ENCODE measurements around the gene BRAP.
"Not testable (repeated sequence)": the region's sequence is repeated elsewhere in the genome, so short reads cannot be mapped to it uniquely, and the experiment has no call there.

BRAP gene, protein sequence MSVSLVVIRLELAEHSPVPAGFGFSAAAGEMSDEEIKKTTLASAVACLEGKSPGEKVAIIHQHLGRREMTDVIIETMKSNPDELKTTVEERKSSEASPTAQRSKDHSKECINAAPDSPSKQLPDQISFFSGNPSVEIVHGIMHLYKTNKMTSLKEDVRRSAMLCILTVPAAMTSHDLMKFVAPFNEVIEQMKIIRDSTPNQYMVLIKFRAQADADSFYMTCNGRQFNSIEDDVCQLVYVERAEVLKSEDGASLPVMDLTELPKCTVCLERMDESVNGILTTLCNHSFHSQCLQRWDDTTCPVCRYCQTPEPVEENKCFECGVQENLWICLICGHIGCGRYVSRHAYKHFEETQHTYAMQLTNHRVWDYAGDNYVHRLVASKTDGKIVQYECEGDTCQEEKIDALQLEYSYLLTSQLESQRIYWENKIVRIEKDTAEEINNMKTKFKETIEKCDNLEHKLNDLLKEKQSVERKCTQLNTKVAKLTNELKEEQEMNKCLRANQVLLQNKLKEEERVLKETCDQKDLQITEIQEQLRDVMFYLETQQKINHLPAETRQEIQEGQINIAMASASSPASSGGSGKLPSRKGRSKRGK

GRCh38 chr12:111685811-111686573 lies at the start of gene BRAP, which contains the start of gene ACAD10:
TSS of gene BRAP (minus strand) at chr12:111685956. CDS start at chr12:111685792, 164 bp downstream.
TSS of gene ACAD10 (plus strand) at chr12:111686053. CDS start at chr12:111692710, 6,657 bp downstream.
- Histone ChIP-seq H3K9ac (ENCODE audit: low read length in 5 of 5) (peak within 1 kb of the TSS; percentile 93 to 100 (median 95)), H3K36me3 (ENCODE audit: control insufficient read depth in 5 of 5, insufficient read depth in 5 of 5, low read length in 5 of 5) (peaks cover 11 to 21% (median 17%) of the 10 kb centered on the region in 5 donors), H3K27me3 (ENCODE audit: control insufficient read depth in 5 of 5, insufficient read depth in 4 of 5, low read length in 5 of 5) (no peaks in the 10 kb centered on the region), H3K27ac (ENCODE audit: low read depth, low read length) (peak within 1 kb of the TSS; percentile 89), H3K4me1 (ENCODE audit: control insufficient read depth in 5 of 5, insufficient read depth in 5 of 5, low read length in 5 of 5) (peaks cover 12 to 32% (median 29%) of the 10 kb centered on the region in 5 donors), H3K4me3 (ENCODE audit: low read depth in 1 of 5, low read length in 5 of 5) (peak within 1 kb of the TSS; percentile 81 to 99 (median 96)), H3K9me3 (ENCODE audit: control insufficient read depth in 5 of 5, low read length in 5 of 5) (no peaks in the 10 kb centered on the region)

DNA sequence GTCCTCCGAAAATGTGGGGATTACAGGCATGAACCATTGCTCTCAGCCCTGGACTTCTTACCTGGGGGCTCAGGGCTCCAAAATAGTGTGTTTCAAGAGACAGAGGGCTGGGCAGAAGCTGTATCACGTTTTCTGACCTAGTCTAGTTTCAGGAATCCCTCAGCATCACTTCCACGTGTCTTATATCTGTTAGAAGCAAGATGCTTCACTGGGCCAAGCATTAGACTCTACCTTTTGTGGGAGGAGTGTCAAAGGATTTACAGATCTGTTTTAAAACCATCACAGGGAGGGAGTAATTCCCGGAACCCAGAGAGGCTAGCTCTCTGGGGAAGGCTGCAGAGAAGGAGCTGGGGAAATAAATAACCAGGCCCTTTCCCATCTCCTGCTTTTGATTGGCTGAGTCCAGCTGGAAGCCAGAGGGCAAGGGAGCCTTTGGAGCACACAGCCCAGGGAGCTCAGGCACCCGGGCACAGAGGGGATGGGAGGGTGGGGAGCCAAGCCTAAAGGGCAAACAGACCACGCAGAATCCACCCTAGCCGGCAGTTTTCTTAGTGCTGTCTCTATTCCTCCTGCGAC lies 47.7 kb upstream of the BRAP start:
- no peaks in the 10 kb centered on the region for H3K9me3 ChIP-seq (ENCODE audit: control insufficient read depth in 5 of 5, low read length in 5 of 5)
- H3K36me3 ChIP-seq (ENCODE audit: control insufficient read depth in 5 of 5, insufficient read depth in 5 of 5, low read length in 5 of 5) = peaks cover 3 to 82% (median 51%) of the 10 kb centered on the region in 5 donors
- H3K9ac ChIP-seq (ENCODE audit: low read length in 5 of 5) = no peak overlapping the region
- H3K4me3 ChIP-seq (ENCODE audit: low read depth in 1 of 5, low read length in 5 of 5) = no peak overlapping the region
- H3K27me3 ChIP-seq (ENCODE audit: control insufficient read depth in 5 of 5, insufficient read depth in 4 of 5, low read length in 5 of 5) = no peaks in the 10 kb centered on the region
- H3K4me1 ChIP-seq (ENCODE audit: control insufficient read depth in 5 of 5, insufficient read depth in 5 of 5, low read length in 5 of 5) = no peaks in the 10 kb centered on the region
- H3K27ac ChIP-seq (ENCODE audit: low read depth, low read length) = no peak overlapping the region

- H3K36me3 ChIP-seq (ENCODE audit: control insufficient read depth in 5 of 5, insufficient read depth in 5 of 5, low read length in 5 of 5) = peaks cover 3 to 82% (median 53%) of the 10 kb centered on the region in 5 donors
- no peak overlapping the region for H3K4me3 ChIP-seq (ENCODE audit: low read depth in 1 of 5, low read length in 5 of 5)
- H3K9me3 ChIP-seq (ENCODE audit: control insufficient read depth in 5 of 5, low read length in 5 of 5) = no peaks in the 10 kb centered on the region
- no peaks in the 10 kb centered on the region for H3K27me3 ChIP-seq (ENCODE audit: control insufficient read depth in 5 of 5, insufficient read depth in 4 of 5, low read length in 5 of 5)
- H3K9ac ChIP-seq (ENCODE audit: low read length in 5 of 5) = no peak overlapping the region
- no peak overlapping the region for H3K27ac ChIP-seq (ENCODE audit: low read depth, low read length)
- H3K4me1 ChIP-seq (ENCODE audit: control insufficient read depth in 5 of 5, insufficient read depth in 5 of 5, low read length in 5 of 5) = no peaks in the 10 kb centered on the region
These were observed 47.0 kb upstream of the BRAP start for GRCh38 chr12:111732786-111733185.

DNA sequence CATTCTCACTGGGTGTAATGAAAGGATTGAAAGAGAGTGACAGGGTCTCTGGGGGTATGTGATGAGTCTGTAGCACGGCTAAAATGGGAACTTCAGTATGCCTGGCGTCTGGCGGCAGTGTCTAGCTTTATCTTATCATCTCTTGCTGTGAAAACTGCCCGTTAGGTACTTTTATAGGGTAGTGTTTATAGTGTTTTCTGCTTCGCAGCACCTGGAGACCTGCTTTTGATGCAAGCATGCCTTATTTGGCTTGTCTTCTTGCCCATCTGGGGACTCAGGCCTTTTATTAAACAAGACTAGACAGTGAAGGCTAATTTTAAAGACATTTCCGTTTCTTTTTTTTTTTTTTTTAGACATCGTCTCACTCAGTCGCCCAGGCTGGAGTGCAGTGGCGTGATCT lies 44.7 kb upstream of the BRAP start:
- H3K36me3 ChIP-seq (ENCODE audit: control insufficient read depth in 5 of 5, insufficient read depth in 5 of 5, low read length in 5 of 5) = peaks cover 0 to 83% (median 48%) of the 10 kb centered on the region in 5 donors

GRCh38 chr12:111728795-111729194 lies 43.0 kb upstream of the BRAP start:
- Histone ChIP-seq H3K27ac (ENCODE audit: low read depth, low read length) (no peak overlapping the region), H3K36me3 (ENCODE audit: control insufficient read depth in 5 of 5, insufficient read depth in 5 of 5, low read length in 5 of 5) (peaks cover 0 to 82% (median 49%) of the 10 kb centered on the region in 5 donors), H3K4me1 (ENCODE audit: control insufficient read depth in 5 of 5, insufficient read depth in 5 of 5, low read length in 5 of 5) (no peaks in the 10 kb centered on the region), H3K9ac (ENCODE audit: low read length in 5 of 5) (no peak overlapping the region), H3K27me3 (ENCODE audit: control insufficient read depth in 5 of 5, insufficient read depth in 4 of 5, low read length in 5 of 5) (no peaks in the 10 kb centered on the region), H3K9me3 (ENCODE audit: control insufficient read depth in 5 of 5, low read length in 5 of 5) (no peaks in the 10 kb centered on the region), H3K4me3 (ENCODE audit: low read depth in 1 of 5, low read length in 5 of 5) (no peak overlapping the region)

More for the DNA sequence above, 44.7 kb upstream of the BRAP start:
- H3K27ac ChIP-seq (ENCODE audit: low read depth, low read length) = no peak overlapping the region
- H3K4me1 ChIP-seq (ENCODE audit: control insufficient read depth in 5 of 5, insufficient read depth in 5 of 5, low read length in 5 of 5) = no peaks in the 10 kb centered on the region
- no peaks in the 10 kb centered on the region for H3K27me3 ChIP-seq (ENCODE audit: control insufficient read depth in 5 of 5, insufficient read depth in 4 of 5, low read length in 5 of 5)
- no peak overlapping the region for H3K4me3 ChIP-seq (ENCODE audit: low read depth in 1 of 5, low read length in 5 of 5)
- no peak overlapping the region for H3K9ac ChIP-seq (ENCODE audit: low read length in 5 of 5)
- no peaks in the 10 kb centered on the region for H3K9me3 ChIP-seq (ENCODE audit: control insufficient read depth in 5 of 5, low read length in 5 of 5)

DNA sequence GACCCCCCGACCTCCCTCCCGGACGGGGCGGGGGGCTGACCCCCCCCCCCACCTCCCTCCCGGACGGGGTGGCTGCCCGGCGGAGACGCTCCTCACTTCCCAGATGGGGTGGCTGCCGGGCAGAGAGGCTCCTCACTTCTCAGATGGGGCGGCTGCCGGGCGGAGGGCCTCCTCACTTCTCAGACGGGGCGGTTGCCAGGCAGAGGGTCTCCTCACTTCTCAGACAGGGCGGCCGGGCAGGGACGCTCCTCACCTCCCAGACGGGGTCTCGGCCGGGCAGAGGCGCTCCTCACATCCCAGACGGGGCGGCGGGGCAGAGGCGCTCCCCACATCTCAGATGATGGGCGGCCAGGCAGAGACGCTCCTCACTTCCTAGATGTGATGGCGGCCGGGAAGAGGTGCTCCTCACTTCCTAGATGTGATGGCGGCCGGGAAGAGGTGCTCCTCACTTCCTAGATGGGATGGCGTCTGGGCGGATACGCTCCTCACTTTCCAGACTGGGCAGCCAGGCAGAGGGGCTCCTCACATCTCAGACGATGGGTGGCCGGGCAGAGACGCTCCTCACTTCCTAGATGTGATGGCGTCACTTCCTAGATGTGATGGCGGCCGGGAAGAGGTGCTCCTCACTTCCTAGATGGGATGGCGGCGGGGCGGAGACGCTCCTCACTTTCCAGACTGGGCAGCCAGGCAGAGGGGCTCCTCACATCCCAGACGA lies 38.0 kb upstream of the BRAP start:
- not testable (repeated sequence) for H3K9ac ChIP-seq (ENCODE audit: low read length in 5 of 5); H3K4me3 ChIP-seq (ENCODE audit: low read depth in 1 of 5, low read length in 5 of 5); H3K27me3 ChIP-seq (ENCODE audit: control insufficient read depth in 5 of 5, insufficient read depth in 4 of 5, low read length in 5 of 5); H3K4me1 ChIP-seq (ENCODE audit: control insufficient read depth in 5 of 5, insufficient read depth in 5 of 5, low read length in 5 of 5); H3K27ac ChIP-seq (ENCODE audit: low read depth, low read length); H3K9me3 ChIP-seq (ENCODE audit: control insufficient read depth in 5 of 5, low read length in 5 of 5)
- H3K36me3 ChIP-seq (ENCODE audit: control insufficient read depth in 5 of 5, insufficient read depth in 5 of 5, low read length in 5 of 5) = peaks cover 8 to 57% (median 33%) of the 10 kb centered on the region in 5 donors

DNA sequence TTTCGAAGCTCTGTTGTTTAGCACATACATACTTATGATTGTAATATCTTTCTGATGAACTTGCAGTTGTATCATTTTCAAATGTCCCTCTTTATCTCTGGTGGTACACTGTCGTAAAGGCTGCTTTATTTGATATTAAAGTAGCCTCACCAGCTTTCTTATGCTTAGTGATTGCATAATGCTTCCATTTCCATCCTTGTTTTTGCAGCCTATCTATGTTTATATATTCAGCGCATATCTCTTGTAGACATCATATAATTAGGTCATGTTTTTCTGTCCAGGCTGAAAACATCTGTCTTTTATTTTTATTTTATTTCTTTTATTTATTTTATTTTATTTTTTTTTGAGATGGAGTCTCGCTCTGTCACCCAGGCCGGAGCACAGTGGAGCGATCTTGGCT lies 34.7 kb upstream of the BRAP start:
- peaks cover 8 to 63% (median 37%) of the 10 kb centered on the region in 5 donors for H3K36me3 ChIP-seq (ENCODE audit: control insufficient read depth in 5 of 5, insufficient read depth in 5 of 5, low read length in 5 of 5)
- no peaks in the 10 kb centered on the region for H3K9me3 ChIP-seq (ENCODE audit: control insufficient read depth in 5 of 5, low read length in 5 of 5)
- H3K4me3 ChIP-seq (ENCODE audit: low read depth in 1 of 5, low read length in 5 of 5) = no peak overlapping the region
- no peaks in the 10 kb centered on the region for H3K27me3 ChIP-seq (ENCODE audit: control insufficient read depth in 5 of 5, insufficient read depth in 4 of 5, low read length in 5 of 5)
- H3K4me1 ChIP-seq (ENCODE audit: control insufficient read depth in 5 of 5, insufficient read depth in 5 of 5, low read length in 5 of 5) = no peaks in the 10 kb centered on the region
- H3K27ac ChIP-seq (ENCODE audit: low read depth, low read length) = no peak overlapping the region
- no peak overlapping the region for H3K9ac ChIP-seq (ENCODE audit: low read length in 5 of 5)

DNA sequence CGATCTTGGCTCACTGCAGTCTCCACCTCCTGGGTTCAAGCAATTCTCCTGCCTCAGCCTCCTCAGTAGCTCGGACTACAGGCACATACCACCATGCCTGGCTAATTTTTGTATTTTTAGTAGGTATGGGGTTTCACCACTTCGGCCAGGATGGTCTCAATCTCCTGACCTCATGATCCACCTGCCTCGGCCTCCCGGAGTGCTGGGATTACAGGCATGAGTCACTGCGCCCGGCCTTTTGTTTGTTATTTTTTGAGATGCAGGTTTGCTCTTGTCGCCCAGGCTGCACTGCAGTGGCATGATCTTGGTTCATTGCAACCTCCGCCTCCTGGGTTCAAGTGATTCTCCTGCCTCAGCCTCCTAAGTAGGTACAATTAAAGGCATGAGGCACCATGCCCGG lies 33.6 kb upstream of the BRAP start:
- peaks cover 8 to 63% (median 39%) of the 10 kb centered on the region in 5 donors for H3K36me3 ChIP-seq (ENCODE audit: control insufficient read depth in 5 of 5, insufficient read depth in 5 of 5, low read length in 5 of 5)
- H3K27me3 ChIP-seq (ENCODE audit: control insufficient read depth in 5 of 5, insufficient read depth in 4 of 5, low read length in 5 of 5); H3K4me1 ChIP-seq (ENCODE audit: control insufficient read depth in 5 of 5, insufficient read depth in 5 of 5, low read length in 5 of 5); H3K27ac ChIP-seq (ENCODE audit: low read depth, low read length); H3K9ac ChIP-seq (ENCODE audit: low read length in 5 of 5); H3K4me3 ChIP-seq (ENCODE audit: low read depth in 1 of 5, low read length in 5 of 5); H3K9me3 ChIP-seq (ENCODE audit: control insufficient read depth in 5 of 5, low read length in 5 of 5): not testable (repeated sequence)

DNA sequence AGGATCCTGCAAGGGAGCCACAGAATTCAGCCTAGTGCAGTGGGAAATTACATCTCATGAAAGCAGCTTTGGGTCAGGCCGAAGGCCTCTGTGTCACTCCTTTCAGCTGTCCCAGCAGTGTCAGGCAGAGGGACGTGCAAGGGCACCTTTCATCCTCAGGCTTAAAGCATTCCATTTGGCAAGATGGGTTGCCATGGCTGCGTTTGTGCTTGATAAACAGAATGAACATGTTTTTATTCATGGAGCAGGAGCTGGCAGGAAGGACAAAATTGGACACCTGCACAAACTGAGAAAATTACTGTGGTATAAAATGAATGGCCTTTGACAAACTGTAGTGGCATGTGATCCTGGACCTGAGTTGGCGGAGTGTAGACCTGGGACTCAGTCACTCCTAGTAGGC lies 29.5 kb upstream of the BRAP start:
- H3K4me3 ChIP-seq (ENCODE audit: low read depth in 1 of 5, low read length in 5 of 5) = no peak overlapping the region
- no peak overlapping the region for H3K9ac ChIP-seq (ENCODE audit: low read length in 5 of 5)
- H3K27ac ChIP-seq (ENCODE audit: low read depth, low read length) = no peak overlapping the region
- no peaks in the 10 kb centered on the region for H3K9me3 ChIP-seq (ENCODE audit: control insufficient read depth in 5 of 5, low read length in 5 of 5)
- H3K27me3 ChIP-seq (ENCODE audit: control insufficient read depth in 5 of 5, insufficient read depth in 4 of 5, low read length in 5 of 5) = no peaks in the 10 kb centered on the region
- H3K4me1 ChIP-seq (ENCODE audit: control insufficient read depth in 5 of 5, insufficient read depth in 5 of 5, low read length in 5 of 5) = peaks cover 0 to 6% (median 3%) of the 10 kb centered on the region in 5 donors
- H3K36me3 ChIP-seq (ENCODE audit: control insufficient read depth in 5 of 5, insufficient read depth in 5 of 5, low read length in 5 of 5) = peaks cover 2 to 70% (median 44%) of the 10 kb centered on the region in 5 donors
